Fibroblast of peridontal ligament (primary cell): Measurements from ENCODE around the gene PLEKHO2.
A peak's percentile ranks its signal among the peaks of the same experiment; 100 is the strongest.
"Not testable (repeated sequence)": the region's sequence is repeated elsewhere in the genome, so short reads cannot be mapped to it uniquely, and the experiment has no call there.

Source experiments
- DNase-seq: peaks from one replicate; pipeline ENCODE4 v3.0.0-alpha.2; 2010; ENCODE audit errors: extremely low read depth

Gene PLEKHO2, protein sequence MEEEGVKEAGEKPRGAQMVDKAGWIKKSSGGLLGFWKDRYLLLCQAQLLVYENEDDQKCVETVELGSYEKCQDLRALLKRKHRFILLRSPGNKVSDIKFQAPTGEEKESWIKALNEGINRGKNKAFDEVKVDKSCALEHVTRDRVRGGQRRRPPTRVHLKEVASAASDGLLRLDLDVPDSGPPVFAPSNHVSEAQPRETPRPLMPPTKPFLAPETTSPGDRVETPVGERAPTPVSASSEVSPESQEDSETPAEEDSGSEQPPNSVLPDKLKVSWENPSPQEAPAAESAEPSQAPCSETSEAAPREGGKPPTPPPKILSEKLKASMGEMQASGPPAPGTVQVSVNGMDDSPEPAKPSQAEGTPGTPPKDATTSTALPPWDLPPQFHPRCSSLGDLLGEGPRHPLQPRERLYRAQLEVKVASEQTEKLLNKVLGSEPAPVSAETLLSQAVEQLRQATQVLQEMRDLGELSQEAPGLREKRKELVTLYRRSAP

DNA sequence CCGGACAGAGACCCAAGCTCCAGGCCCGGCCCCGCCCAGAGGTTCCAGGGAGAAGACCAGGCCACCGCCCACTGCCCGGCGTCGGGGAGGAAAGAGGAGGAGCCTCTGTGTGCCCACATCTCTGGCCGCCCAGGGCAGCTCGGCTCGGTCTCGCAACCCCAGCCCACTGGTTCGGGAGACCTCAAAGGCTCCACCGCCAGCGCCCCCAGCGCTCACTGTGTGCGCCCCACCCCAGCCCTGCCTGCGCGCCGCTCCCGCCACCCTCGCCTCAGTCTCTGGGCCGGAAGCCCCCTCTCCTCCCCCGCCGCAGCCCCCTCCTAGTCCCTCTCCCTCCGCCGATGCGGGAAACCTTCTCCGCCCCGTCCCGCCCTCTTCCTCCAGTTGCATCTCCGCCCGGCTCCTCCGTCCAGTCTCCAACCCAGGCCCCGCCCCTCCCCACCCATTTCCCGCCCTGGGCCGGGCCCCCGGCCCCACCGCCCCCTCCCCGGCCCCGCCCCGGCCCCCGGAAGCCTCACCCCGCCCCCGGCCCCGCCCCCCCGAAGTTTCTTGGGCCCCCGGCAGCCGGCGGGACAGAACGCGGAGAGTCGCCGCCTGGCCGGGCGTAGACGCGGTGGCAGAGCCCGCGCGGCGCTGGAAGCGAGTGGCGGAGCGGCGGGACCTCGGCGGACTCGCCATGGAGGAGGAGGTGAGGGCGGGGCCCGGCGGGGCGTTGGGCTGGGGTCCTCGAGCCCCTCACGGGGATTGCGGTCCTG lies at the start of gene PLEKHO2:
PLEKHO2 (plus strand) TSS at position 572 of the 752 bp plus-strand sequence; CDS start at position 674, 102 bp downstream.
- peak; percentile 90 for DNase-seq

DNA sequence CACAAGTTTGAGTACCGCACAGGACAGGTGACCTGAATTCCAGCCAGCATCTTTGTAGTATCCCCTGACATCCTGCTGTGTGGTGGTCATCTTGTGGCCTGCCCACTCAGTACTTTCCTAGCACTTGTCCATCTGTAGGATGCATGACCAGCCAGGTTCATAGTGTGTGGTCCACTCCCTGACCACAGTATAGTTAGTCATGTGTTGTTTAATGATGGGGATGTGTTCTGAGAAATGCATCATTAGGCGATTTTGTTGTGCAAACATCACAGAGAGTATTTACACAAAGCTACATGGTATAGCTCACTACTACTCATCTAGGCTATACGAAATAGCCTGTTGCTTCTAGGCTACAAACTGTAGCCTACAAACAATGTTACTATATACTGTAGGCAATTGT lies 49.4 kb upstream of the PLEKHO2 start:
- DNase-seq = no peak

DNA sequence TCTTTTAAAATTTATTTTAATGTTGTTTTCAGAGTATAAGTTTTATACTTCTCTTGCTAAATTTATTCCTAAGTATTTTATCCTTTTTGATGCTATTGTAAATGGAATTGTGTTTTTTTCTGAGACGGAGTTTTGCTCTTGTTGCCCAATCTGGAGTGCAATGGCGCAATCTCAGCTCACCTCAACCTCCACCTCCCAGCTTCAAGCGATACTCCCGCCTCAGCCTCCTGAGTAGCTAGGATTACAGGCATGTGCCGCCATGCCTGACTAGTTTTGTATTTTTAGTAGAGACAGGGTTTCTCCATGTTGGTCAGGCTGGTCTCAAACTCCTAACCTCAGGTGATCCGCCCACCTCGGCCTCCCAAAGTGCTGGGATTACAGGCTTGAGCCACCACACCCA lies 46.4 kb upstream of the PLEKHO2 start:
- DNase-seq = not testable (repeated sequence)

DNA sequence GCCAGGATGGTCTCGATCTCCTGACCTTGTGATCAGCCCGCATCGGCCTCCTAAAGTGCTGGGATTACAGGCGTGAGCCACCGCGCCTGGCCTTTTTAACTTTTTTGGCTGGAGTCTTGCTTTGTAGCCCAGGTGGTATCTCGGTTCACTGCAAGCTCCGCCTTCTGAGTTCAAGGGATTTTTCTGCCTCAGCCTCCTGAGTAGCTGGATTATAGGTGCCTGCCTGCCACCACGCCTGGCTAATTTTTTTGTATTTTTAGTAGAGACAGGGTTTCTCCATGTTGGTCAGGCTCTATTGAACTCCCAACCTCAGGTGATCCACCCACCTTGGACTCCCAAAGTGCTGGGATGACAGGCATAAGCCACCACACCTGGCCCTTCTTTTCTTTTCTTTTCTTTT lies 45.8 kb upstream of the PLEKHO2 start:
- not testable (repeated sequence) for DNase-seq

DNA sequence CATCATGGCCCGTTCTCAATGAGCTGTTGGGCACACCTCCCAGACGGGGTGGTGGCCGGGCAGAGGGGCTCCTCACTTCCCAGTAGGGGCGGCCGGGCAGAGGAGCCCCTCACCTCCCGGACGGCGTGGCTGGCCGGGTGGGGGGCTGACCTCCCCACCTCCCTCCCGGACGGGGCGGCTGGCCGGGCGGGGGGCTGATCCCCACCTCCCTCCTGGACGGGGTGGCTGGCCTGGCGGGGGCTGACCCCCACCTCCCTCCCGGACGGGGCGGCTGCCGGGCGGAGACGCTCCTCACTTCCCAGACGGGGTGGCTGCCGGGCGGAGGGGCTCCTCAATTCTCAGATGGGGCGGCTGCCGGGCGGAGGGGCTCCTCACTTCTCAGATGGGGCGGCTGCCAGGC lies 42.8 kb upstream of the PLEKHO2 start:
- not testable (repeated sequence) for DNase-seq

DNA sequence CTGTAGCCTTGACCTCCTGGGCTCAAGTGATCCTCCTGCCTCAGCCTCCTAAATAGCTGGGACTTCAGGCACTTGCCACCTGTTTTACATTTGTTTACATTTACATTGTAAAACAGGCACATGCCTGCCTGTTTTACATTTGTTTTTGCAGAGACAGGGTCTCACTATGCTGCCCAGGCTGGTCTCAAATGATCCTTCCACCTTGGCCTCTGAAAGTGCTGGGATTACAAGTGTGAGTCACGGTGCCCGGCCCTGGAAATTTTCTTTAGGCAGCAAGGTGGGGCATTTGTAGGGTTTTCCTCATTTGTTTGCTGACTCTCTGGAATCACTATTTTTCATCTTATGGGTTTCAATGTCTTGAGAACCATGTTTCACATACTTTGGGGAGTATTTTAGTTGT lies 41.2 kb upstream of the PLEKHO2 start:
- no peak for DNase-seq

DNA sequence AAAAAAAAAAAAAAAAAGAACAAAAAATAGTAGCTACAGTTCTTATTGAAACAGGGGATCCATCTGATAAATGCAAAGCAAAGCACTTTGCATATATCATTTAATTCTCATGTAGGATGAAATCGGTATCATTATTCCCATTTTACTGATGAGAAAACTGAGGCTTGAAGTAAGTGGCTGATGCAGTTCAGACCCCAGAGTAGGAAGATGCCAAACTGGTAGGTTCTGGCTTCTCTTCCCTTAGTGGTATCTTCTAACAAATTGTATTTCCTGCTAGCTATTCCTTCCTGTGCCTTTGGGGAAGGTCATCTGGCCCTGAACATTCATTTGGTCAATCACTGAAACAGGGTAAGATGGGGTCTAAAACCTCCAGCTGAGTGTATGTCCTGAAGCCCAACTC lies 38.2 kb upstream of the PLEKHO2 start:
- no peak for DNase-seq

DNA sequence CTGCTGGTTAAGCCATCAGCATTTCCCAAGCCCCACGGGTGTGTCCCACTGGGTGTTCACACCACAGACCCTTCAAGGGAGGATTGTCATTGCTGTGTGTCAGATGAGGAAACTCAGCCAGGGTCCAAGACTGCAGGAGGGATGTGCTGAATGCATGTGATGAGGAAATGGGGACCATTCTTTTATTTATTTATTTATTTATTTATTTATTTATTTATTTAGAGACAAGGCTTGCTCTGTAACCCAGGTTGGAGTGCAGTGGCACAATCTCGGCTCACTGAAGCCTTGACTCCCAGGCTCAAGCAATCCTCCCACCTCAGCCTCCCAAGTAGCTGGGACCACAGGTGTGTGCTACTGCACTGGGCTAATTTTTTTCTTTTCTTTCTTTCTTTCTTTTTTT lies 37.1 kb upstream of the PLEKHO2 start:
- DNase-seq = no peak

DNA sequence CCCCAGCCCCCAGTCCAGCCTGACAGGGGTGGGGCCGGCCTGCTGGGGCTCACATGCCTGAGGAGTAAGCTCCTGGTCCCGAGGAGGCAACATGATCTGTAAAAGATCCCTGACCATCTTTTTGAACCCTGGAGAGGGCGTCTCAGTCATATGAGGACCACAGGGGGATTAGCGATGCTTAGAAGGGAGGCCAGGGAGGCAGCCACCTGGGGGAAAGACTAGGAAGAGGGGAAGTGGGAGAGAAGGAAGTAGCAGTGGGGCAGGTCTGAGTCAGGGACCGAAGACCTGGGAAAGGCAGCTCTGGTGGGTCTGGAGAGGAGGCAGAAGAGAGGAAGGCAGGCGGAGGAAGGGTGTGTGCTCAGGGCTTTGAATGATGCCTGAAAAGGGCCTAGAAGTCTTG lies 35.2 kb upstream of the PLEKHO2 start:
- DNase-seq = no peak

DNA sequence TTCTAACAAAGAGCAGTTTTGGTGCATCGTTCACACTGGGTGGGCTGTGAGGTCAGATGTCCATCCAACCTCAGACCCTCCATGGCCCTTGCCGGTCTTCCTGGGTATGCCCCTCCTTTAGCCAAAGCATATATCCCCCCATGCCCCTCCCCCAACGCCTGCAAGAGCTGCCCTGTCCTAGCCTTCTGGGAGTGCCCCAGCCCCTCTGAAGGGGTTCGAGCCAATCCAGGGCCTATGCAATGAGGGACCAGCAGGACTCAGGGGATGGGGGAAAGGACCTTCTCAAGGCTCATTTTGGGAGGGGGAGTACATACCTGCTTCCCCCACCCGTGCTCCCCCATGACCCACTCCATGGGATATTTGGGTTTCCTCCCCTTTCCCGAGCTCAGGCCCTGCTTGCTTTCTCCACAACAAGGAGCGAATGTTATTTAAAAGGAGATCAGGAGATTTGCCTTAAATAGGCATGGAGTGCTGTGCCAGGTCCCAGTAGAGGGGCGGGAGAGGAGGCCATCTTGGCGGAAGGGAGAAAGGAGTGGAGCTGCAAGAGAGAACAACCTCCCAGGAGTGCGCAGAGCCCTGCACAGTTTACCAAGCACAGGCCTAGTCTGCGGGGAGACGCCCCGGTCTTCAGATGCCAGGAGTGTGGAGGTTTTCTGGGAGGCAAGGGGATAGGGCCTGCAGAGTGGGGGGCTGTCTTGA lies 34.5 kb upstream of the PLEKHO2 start:
- no peak for DNase-seq

DNA sequence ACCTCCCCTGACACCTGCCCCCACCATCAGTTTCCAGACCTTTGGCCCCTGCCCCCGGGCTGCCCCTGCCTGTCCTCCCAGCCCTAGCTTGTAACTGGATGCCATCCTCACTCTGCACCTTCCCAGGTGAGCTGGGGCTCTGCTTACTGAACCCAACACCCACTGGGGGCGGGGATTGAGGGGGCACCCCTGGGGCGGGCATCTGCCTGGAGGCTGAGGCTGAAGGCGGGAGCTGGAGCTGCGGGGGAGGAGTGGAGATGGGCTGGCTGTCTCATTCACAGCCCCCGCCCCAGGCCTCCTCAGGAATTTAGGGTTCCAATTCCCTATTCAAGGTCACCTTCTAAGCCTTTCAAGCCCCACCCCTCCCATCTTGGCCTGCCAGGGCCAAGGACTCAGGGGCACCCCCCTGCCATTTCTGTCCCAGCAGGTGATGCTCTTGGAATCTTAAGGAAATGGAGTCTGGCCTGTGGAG lies 33.9 kb upstream of the PLEKHO2 start:
- no peak for DNase-seq

DNA sequence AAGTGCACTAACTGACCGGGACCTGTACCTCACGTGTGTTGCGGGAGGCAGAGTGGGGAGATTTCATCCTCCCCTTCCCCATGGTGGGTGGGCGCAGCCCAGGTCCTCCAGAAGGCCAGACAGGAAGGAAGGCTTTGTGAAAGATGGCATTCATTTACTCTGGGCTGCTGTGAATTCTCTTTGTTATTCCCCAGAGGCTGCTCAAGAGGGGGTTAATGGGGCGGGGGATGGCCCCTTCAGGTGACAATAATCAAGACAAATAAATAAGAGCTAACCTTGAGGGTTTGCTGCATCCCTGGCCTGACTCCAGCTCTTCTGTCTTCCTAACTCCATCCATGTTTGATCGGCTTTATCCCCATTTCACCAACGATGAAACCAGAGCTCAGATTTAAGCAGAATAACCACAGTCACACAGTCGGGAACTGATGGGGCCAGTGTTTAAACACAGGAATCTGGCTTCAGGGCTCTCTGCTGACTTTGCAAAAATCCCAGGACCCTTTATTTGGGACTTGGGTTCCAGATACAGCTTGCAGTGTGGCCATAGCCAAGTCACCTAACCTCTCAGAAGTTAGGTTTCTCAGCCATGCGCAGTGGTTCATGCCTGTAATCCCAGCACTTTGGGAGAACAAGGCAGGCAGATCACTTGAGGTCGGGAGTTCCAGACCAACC lies 32.8 kb upstream of the PLEKHO2 start:
- no peak for DNase-seq

DNA sequence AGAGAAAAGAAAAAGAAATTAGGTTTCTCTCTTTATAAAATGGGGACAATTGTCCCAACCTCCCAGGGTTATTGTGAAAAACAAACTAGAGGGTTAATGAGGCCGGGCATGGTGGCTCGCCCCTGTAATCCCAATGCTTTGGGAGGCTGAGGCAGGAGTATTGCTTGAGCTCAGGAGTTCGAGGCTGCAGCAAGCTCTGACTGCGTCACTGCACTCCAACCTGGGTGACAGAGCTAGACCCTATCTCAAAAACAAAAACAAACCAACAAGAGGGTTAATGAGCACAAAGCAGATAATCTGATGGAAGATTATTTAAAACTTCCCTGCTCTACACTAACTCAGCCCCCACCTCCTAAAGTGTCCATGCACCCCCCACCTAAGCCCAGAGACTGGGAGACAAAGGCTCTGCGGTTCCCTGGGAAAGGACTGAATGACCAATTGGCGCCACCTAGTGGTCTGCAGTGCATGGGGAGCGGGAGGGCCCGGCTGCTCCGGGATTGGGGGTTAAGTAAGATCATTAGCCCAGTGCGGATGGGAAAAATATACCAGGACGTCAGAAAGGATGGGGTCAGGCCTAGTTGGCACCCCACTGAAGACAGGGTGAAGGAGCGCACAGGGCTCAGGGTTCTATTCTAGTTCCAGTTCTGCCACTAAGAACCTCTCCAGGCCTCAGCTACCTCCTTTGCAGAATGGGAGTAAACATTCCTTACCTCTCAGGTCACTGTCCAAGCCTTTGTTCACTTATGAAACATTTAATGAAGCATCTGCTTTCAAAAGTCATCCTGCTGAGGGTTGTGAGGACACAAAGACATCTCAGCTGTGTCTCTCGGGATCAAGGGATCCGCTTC lies 31.8 kb upstream of the PLEKHO2 start:
- peak; percentile 67 for DNase-seq

DNA sequence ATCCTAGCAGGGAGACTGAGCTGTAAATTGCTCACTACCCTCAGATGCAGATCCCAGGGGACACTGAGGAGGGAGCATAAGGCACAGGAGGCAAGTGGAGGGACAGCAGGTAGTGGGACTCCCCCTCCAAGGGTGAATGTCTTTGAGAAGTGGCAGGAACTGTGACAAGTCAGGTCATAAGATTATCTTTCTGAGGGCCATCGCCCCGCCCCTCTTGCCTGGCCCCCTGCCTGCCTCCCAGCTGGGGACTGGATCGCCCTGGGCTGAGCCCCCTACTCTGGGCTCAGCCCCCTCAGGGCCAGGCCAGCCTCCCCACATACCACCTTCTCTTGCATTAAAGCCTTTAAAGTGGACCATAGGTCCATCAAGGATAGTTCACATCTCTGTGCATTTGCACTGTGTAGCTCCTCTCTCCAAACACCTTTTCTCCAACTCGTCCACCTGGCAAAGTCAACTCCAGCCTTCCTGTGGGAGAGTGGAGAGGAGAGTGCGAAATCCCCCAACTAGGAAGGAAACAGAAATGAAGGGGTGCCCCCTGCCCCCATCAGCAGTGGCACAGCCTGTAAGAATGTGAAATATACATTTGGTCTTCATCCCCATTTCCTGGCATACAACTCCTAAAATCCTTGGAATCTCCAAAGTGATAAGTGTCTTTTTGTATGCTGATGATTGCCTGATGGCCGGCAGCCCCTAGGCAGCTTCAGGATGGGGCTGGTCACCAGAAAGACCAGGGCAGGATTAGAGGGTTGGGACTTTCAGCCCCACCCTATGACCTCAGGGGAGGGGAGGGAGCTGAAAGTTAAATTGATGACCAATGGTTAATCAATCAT lies 31.0 kb upstream of the PLEKHO2 start:
- DNase-seq = no peak

DNA sequence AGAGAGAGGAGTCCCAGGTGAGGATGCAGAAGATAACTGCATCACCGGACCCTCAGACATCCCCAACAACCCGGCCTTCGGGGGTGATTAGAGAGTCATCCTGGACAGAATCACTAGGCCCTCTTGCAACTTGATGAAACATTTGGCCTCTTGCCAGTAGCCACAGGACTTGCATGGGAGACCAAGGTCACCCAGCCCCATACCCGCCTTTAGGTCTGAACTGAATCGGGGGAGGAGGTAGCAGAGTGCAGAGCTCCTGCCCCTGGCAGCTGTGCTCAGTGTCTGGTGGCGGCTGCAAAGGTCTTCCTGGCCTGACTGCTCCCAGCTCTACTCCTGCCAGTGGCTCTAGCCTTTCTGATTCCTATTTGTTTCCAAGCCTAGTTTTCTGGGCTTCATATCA lies 28.6 kb upstream of the PLEKHO2 start:
- peak; percentile 42 for DNase-seq

DNA sequence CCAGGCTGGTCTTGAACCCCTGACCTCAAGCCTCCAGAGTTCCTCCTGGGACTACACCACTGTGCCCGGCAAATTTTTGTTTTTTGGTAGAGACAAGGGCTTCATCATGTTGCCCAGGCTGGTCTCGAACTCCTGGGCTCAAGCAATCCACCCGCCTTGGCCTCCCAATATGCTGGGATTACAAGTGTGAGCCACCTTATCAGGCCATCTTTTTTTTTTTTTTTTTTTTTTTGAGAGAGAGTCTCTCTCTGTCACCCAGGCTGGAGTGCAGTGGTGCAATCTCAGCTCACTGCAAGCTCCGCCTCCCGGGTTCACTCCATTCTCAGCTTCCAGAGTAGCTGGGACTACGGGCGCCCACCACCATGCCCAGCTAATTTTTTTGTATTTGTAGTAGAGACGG lies 27.4 kb upstream of the PLEKHO2 start:
- DNase-seq = not testable (repeated sequence)

DNA sequence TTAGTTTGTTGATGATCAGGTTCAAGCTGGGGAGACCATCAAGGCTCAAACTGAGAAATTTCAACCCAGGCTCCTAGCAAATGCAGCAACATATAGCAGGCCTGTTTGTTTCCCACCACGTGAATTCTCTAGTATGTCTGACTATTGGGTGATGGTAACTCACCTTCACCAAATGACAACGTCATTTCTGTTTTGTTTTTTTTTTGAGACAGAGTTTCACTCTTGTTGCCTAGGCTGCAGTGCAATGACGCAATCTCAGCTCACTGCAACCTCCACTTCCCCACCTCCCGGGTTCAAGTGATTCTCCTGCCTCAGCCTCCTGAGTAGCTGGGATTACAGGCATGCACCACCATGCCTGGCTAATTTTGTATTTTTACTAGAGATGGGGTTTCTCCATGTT lies 26.8 kb upstream of the PLEKHO2 start:
- not testable (repeated sequence) for DNase-seq

DNA sequence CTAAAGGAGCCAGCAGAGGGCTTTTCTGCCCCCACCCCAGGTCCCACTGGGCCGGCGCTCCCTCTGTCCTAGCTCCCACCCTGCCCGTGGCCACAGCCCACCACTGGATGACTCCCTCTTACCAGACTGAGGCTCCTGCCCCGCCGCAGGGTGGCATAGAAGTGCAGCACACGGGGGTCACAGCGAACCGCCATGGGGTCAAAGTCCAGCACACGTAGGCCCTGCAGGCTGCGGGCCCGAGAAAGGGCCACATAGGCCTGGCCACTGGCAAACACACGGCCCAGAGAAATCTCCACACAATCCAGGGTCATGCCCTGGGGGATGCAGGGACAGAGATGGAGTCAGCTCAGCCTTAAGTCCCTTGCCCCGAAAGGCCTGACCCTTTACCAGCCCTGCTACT lies 25.3 kb upstream of the PLEKHO2 start:
- no peak for DNase-seq

DNA sequence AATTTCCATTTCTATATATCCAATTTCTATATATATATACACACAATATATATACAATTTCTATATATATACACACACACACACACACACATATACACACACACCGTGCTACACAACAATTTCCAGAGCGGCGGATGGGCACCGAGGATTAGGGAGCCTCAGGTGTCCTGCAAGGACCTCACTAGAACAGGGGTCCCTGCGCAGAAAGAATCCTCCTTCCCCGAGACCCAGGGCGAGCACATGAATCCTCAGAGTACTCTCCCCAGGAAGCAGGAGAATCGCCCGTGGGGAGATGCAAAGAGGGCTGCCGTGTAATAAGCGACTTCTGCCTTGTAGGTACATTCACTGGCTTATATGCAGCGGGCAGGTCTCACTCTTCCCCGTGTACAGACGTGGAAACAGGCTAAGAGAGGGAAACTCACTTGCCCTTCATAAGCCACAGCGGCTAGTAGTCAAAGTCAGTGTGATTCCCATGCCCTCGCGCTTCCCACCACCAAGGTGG lies 16.7 kb upstream of the PLEKHO2 start:
- no peak for DNase-seq
